Calu3 (cell line): Measurements from ENCODE around the gene ACOXL. TPM values are rescaled to one million over a fixed set of nuclear protein-coding genes. Genes with fewer than 3 reads are reported as not detected.

Experiments
- BruUV-seq: library from RNA; stranded (reverse); fragments of 400-500 nt; replicated peaks from 2 replicates; lab custom pipeline; 2021; lab: Mats Ljungman, UMichigan
- CTCF ChIA-PET: fragments of 300-600 bp; sonication (Branson Sonifier 250); formaldehyde crosslinking; loops from one replicate; lab custom pipeline; 2022; ENCODE audit warnings: antibody characterized with exemption; lab: Charles Lee
- DNase-seq: peaks from one replicate; pipeline ENCODE4 v3.0.0; 2022
- H3K27ac Mint-ChIP-seq: one replicate; pipeline ENCODE4 v1.8.0; 2022; ENCODE audit warnings: mixed read lengths; ENCODE audit not compliant: unreplicated experiment
- H3K27me3 Mint-ChIP-seq: one replicate; pipeline ENCODE4 v1.8.0; 2022; ENCODE audit warnings: mixed read lengths; ENCODE audit not compliant: unreplicated experiment
- H3K36me3 Mint-ChIP-seq: one replicate; pipeline ENCODE4 v1.8.0; 2022; ENCODE audit warnings: mild to moderate bottlenecking, moderate library complexity, mixed read lengths; ENCODE audit not compliant: insufficient read depth, unreplicated experiment
- H3K4me1 Mint-ChIP-seq: one replicate; pipeline ENCODE4 v1.8.0; 2022; ENCODE audit warnings: mild to moderate bottlenecking, low read depth, mixed read lengths; ENCODE audit not compliant: unreplicated experiment
- H3K4me3 Mint-ChIP-seq: one replicate; pipeline ENCODE4 v1.8.0; 2022; ENCODE audit warnings: mild to moderate bottlenecking, low read depth, moderate library complexity, mixed read lengths; ENCODE audit not compliant: unreplicated experiment
- H3K9me3 Mint-ChIP-seq: one replicate; pipeline ENCODE4 v1.8.0; 2022; ENCODE audit warnings: low read depth, mixed read lengths; ENCODE audit not compliant: unreplicated experiment
- intact Hi-C: fragments of 100-400 bp; cut with micrococcal nuclease; formaldehyde crosslinking; loops from one replicate; pipeline ENCODE4 v1.10.0; 2022; ENCODE audit not compliant: unreplicated experiment
- total RNA-seq: library from RNA; stranded (reverse); gene quantifications from 2 replicates; pipeline ENCODE4 v1.2.3, GENCODE V29; 2022
- TF ChIP-seq, protein P1 (sequence below): fragments of 200-600 bp; IDR thresholded peaks from one replicate; pipeline ENCODE4 v1.8.0; 2022; ENCODE audit warnings: antibody characterized with exemption; ENCODE audit not compliant: unreplicated experiment

The ACOXL gene
- total RNA-seq, 1 experiment from 2014 or later: 2.7 TPM

- no peaks in the 10 kb centered on the region for H3K9me3 Mint-ChIP-seq
- TF ChIP-seq, protein P1, sequence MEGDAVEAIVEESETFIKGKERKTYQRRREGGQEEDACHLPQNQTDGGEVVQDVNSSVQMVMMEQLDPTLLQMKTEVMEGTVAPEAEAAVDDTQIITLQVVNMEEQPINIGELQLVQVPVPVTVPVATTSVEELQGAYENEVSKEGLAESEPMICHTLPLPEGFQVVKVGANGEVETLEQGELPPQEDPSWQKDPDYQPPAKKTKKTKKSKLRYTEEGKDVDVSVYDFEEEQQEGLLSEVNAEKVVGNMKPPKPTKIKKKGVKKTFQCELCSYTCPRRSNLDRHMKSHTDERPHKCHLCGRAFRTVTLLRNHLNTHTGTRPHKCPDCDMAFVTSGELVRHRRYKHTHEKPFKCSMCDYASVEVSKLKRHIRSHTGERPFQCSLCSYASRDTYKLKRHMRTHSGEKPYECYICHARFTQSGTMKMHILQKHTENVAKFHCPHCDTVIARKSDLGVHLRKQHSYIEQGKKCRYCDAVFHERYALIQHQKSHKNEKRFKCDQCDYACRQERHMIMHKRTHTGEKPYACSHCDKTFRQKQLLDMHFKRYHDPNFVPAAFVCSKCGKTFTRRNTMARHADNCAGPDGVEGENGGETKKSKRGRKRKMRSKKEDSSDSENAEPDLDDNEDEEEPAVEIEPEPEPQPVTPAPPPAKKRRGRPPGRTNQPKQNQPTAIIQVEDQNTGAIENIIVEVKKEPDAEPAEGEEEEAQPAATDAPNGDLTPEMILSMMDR: no peak
- no peaks in the 10 kb centered on the region for H3K36me3 Mint-ChIP-seq
- intact Hi-C loops: loop anchor here (10.0 kb wide), 1 partner anchor 301 kb away; no protein-coding TSS in a partner anchor
- H3K4me3 Mint-ChIP-seq: no peak overlapping the region
- BruUV-seq: no TSS peak
- H3K27ac Mint-ChIP-seq: no peak overlapping the region
- peaks cover 8% of the 10 kb centered on the region for H3K4me1 Mint-ChIP-seq
- CTCF ChIA-PET: interaction anchor here (1.0 kb wide), 1 partner anchor 307 kb away, joined by 3 read pairs; the partner anchor contains the start of gene BCL2L11
- DNase-seq: no peak
- H3K27me3 Mint-ChIP-seq: peaks cover 51% of the 10 kb centered on the region
Observed at GRCh38 chr2:110813896-110814295, 81.5 kb downstream of the ACOXL start.

GRCh38 chr2:110815938-110816337 is 83.6 kb downstream of the ACOXL start:
- Mint-ChIP-seq H3K36me3 (no peaks in the 10 kb centered on the region), H3K27ac (no peak overlapping the region), H3K4me1 (peaks cover 8% of the 10 kb centered on the region), H3K27me3 (peaks cover 51% of the 10 kb centered on the region), H3K4me3 (no peak overlapping the region), H3K9me3 (no peaks in the 10 kb centered on the region)
- CTCF ChIA-PET: no interaction called here
- no TSS peak for BruUV-seq
- no peak for DNase-seq
- intact Hi-C loops: loop anchor here (10.0 kb wide), 1 partner anchor 299 kb away; no protein-coding TSS in a partner anchor
- TF ChIP-seq, protein P1: no peak

GRCh38 chr2:110816404-110817365 is 84.3 kb downstream of the ACOXL start:
- intact Hi-C loops: loop anchor here (10.0 kb wide), 1 partner anchor 298 kb away; no protein-coding TSS in a partner anchor
- CTCF ChIA-PET: interaction anchor here (0.5 kb wide), 1 partner anchor 141 kb away, joined by 7 read pairs; no protein-coding TSS in a partner anchor

GRCh38 chr2:110818767-110819481 is 86.6 kb downstream of the ACOXL start:
- Mint-ChIP-seq H3K4me3 (no peak overlapping the region), H3K9me3 (no peaks in the 10 kb centered on the region), H3K36me3 (no peaks in the 10 kb centered on the region), H3K4me1 (no peaks in the 10 kb centered on the region), H3K27ac (no peak overlapping the region), H3K27me3 (peaks cover 60% of the 10 kb centered on the region)
- DNase-seq: no peak
- CTCF ChIA-PET: no interaction called here
- no TSS peak for BruUV-seq
- TF ChIP-seq, protein P1: no peak
- intact Hi-C loops: loop anchor here (10.0 kb wide), 1 partner anchor 296 kb away; no protein-coding TSS in a partner anchor

More at GRCh38 chr2:110816404-110817365, 84.3 kb downstream of the ACOXL start:
- H3K4me1 Mint-ChIP-seq: peaks cover 3% of the 10 kb centered on the region
- no peak overlapping the region for H3K27ac Mint-ChIP-seq
- no peak for DNase-seq
- TF ChIP-seq, protein P1: no peak
- no peaks in the 10 kb centered on the region for H3K36me3 Mint-ChIP-seq
- no peak overlapping the region for H3K4me3 Mint-ChIP-seq
- H3K27me3 Mint-ChIP-seq: peaks cover 51% of the 10 kb centered on the region
- no TSS peak for BruUV-seq
- no peaks in the 10 kb centered on the region for H3K9me3 Mint-ChIP-seq
